Activated T-cell treated with anti-CD3 and anti-CD28 coated beads, Interleukin-2, amount 50 U/mL, for 24 hours (primary cell): ENCODE data around the gene SRGAP3.

Experiments used
- DNase-seq: peaks from one replicate; pipeline ENCODE4 v3.0.0-alpha.2; 2020
- H3K27ac Mint-ChIP-seq: 2 replicates; pipeline ENCODE4 v1.8.0; 2020; ENCODE audit warnings: mild to moderate bottlenecking, mixed read lengths
- H3K27me3 Mint-ChIP-seq: 2 replicates; pipeline ENCODE4 v1.8.0; 2020; ENCODE audit warnings: mixed read lengths
- H3K36me3 Mint-ChIP-seq: 2 replicates; pipeline ENCODE4 v1.8.0; 2020; ENCODE audit warnings: low read depth, mixed read lengths
- H3K4me1 Mint-ChIP-seq: 2 replicates; pipeline ENCODE4 v1.8.0; 2020; ENCODE audit warnings: low read depth, mixed read lengths
- H3K4me3 Mint-ChIP-seq: 2 replicates; pipeline ENCODE4 v1.8.0; 2020; ENCODE audit warnings: mild to moderate bottlenecking, moderate library complexity, mixed read lengths
- H3K9me3 Mint-ChIP-seq: 2 replicates; pipeline ENCODE4 v1.8.0; 2020; ENCODE audit warnings: mixed read lengths

SRGAP3 gene

GRCh38 chr3:9024341-9024740 is 225.1 kb downstream of the SRGAP3 start:
- Mint-ChIP-seq H3K9me3 (no peaks in the 10 kb centered on the region), H3K4me3 (no peak overlapping the region), H3K27ac (no peak overlapping the region), H3K27me3 (no peaks in the 10 kb centered on the region), H3K36me3 (no peaks in the 10 kb centered on the region), H3K4me1 (no peaks in the 10 kb centered on the region)
- DNase-seq, result no peak

- no peaks in the 10 kb centered on the region for H3K4me1 Mint-ChIP-seq
These were observed 226.2 kb downstream of the SRGAP3 start for GRCh38 chr3:9023226-9023590.

GRCh38 chr3:9022305-9023225 is 226.9 kb downstream of the SRGAP3 start:
- Mint-ChIP-seq H3K9me3 (no peaks in the 10 kb centered on the region), H3K4me1 (no peaks in the 10 kb centered on the region), H3K27ac (no peak overlapping the region), H3K36me3 (no peaks in the 10 kb centered on the region), H3K27me3 (no peaks in the 10 kb centered on the region), H3K4me3 (no peak overlapping the region)
- no peak for DNase-seq

More at GRCh38 chr3:9023226-9023590, 226.2 kb downstream of the SRGAP3 start:
- Mint-ChIP-seq H3K36me3 (no peaks in the 10 kb centered on the region), H3K27ac (no peak overlapping the region), H3K9me3 (no peaks in the 10 kb centered on the region), H3K4me3 (no peak overlapping the region), H3K27me3 (no peaks in the 10 kb centered on the region)
- DNase-seq, result no peak

GRCh38 chr3:9021271-9022009 is 228.0 kb downstream of the SRGAP3 start:
- H3K27me3 Mint-ChIP-seq, result no peaks in the 10 kb centered on the region

GRCh38 chr3:9020426-9020825 is 229.0 kb downstream of the SRGAP3 start:
- no peaks in the 10 kb centered on the region for H3K4me1 Mint-ChIP-seq
- H3K4me3 Mint-ChIP-seq, result no peak overlapping the region
- no peaks in the 10 kb centered on the region for H3K9me3 Mint-ChIP-seq
- no peak for DNase-seq
- H3K36me3 Mint-ChIP-seq, result no peaks in the 10 kb centered on the region
- no peaks in the 10 kb centered on the region for H3K27me3 Mint-ChIP-seq
- H3K27ac Mint-ChIP-seq, result no peak overlapping the region

More at GRCh38 chr3:9021271-9022009, 228.0 kb downstream of the SRGAP3 start:
- Mint-ChIP-seq H3K36me3 (no peaks in the 10 kb centered on the region), H3K27ac (no peak overlapping the region), H3K4me3 (no peak overlapping the region), H3K9me3 (no peaks in the 10 kb centered on the region), H3K4me1 (no peaks in the 10 kb centered on the region)
- DNase-seq, result no peak

GRCh38 chr3:9019259-9019961 is 230.0 kb downstream of the SRGAP3 start:
- Mint-ChIP-seq H3K9me3 (no peaks in the 10 kb centered on the region), H3K36me3 (no peaks in the 10 kb centered on the region), H3K27me3 (no peaks in the 10 kb centered on the region), H3K27ac (no peak overlapping the region), H3K4me1 (no peaks in the 10 kb centered on the region), H3K4me3 (no peak overlapping the region)
- DNase-seq, result no peak

GRCh38 chr3:9015250-9015649 is 234.2 kb downstream of the SRGAP3 start:
- DNase-seq, result no peak
- H3K27ac Mint-ChIP-seq, result no peak overlapping the region
- H3K4me3 Mint-ChIP-seq, result no peak overlapping the region
- no peaks in the 10 kb centered on the region for H3K27me3 Mint-ChIP-seq
- no peaks in the 10 kb centered on the region for H3K9me3 Mint-ChIP-seq
- H3K4me1 Mint-ChIP-seq, result peaks cover 13% of the 10 kb centered on the region
- H3K36me3 Mint-ChIP-seq, result no peaks in the 10 kb centered on the region

GRCh38 chr3:9013782-9014563 is 235.5 kb downstream of the SRGAP3 start:
- DNase-seq, result no peak
- Mint-ChIP-seq H3K9me3 (no peaks in the 10 kb centered on the region), H3K4me1 (peaks cover 13% of the 10 kb centered on the region), H3K27ac (no peak overlapping the region), H3K27me3 (no peaks in the 10 kb centered on the region), H3K4me3 (no peak overlapping the region), H3K36me3 (no peaks in the 10 kb centered on the region)

- Mint-ChIP-seq H3K27me3 (no peaks in the 10 kb centered on the region), H3K4me1 (peaks cover 13% of the 10 kb centered on the region), H3K36me3 (no peaks in the 10 kb centered on the region), H3K9me3 (no peaks in the 10 kb centered on the region), H3K27ac (no peak overlapping the region), H3K4me3 (no peak overlapping the region)
- DNase-seq, result no peak
These were observed 236.9 kb downstream of the SRGAP3 start for GRCh38 chr3:9012521-9012920.

- Mint-ChIP-seq H3K27me3 (no peaks in the 10 kb centered on the region), H3K9me3 (no peaks in the 10 kb centered on the region), H3K4me3 (no peak overlapping the region), H3K36me3 (no peaks in the 10 kb centered on the region), H3K27ac (no peak overlapping the region), H3K4me1 (peaks cover 13% of the 10 kb centered on the region)
- no peak for DNase-seq
These were observed 239.4 kb downstream of the SRGAP3 start for GRCh38 chr3:9009976-9010545.

- Mint-ChIP-seq H3K27ac (no peak overlapping the region), H3K36me3 (no peaks in the 10 kb centered on the region), H3K27me3 (no peaks in the 10 kb centered on the region), H3K4me3 (no peak overlapping the region), H3K4me1 (peaks cover 13% of the 10 kb centered on the region), H3K9me3 (no peaks in the 10 kb centered on the region)
- DNase-seq, result no peak
These were observed 240.7 kb downstream of the SRGAP3 start for GRCh38 chr3:9008550-9009255.

- peaks cover 13% of the 10 kb centered on the region for H3K4me1 Mint-ChIP-seq
- H3K4me3 Mint-ChIP-seq, result no peak overlapping the region
- no peaks in the 10 kb centered on the region for H3K27me3 Mint-ChIP-seq
- DNase-seq, result no peak
- H3K36me3 Mint-ChIP-seq, result no peaks in the 10 kb centered on the region
- H3K27ac Mint-ChIP-seq, result no peak overlapping the region
- no peaks in the 10 kb centered on the region for H3K9me3 Mint-ChIP-seq
These were observed 241.5 kb downstream of the SRGAP3 start for GRCh38 chr3:9007928-9008327.

- H3K4me3 Mint-ChIP-seq, result no peak overlapping the region
- H3K27me3 Mint-ChIP-seq, result no peaks in the 10 kb centered on the region
- peaks cover 6% of the 10 kb centered on the region for H3K4me1 Mint-ChIP-seq
- H3K36me3 Mint-ChIP-seq, result no peaks in the 10 kb centered on the region
- no peak overlapping the region for H3K27ac Mint-ChIP-seq
- DNase-seq, result no peak
- no peaks in the 10 kb centered on the region for H3K9me3 Mint-ChIP-seq
These were observed 242.2 kb downstream of the SRGAP3 start for GRCh38 chr3:9007213-9007612.
